Keratinocyte (primary cell): ENCODE results near the gene PFN2. TPM values are rescaled to one million over a fixed set of nuclear protein-coding genes. Genes with fewer than 3 reads are reported as not detected.

Source experiments
- DNase-seq: peaks from one replicate; pipeline ENCODE4 v3.0.0-alpha.2; 2011; ENCODE audit warnings: low read depth, missing footprints, low spot score
- FAIRE-seq: peaks from 2 replicates; lab custom pipeline; 2011; peaks lifted over from hg19 to GRCh38; lab: Jason Lieb, UNC
- H2AFZ ChIP-seq: 2 replicates; pipeline ENCODE4 v1.6.0; 2012; ENCODE audit warnings: low read length, control low read depth, inconsistent platforms; ENCODE audit not compliant: control insufficient read depth
- H3K27ac ChIP-seq: 2 replicates; pipeline ENCODE4 v1.5.1; 2011; ENCODE audit warnings: low read length; ENCODE audit not compliant: control insufficient read depth, insufficient read depth
- H3K27me3 ChIP-seq: 3 replicates; pipeline ENCODE4 v1.6.0; 2011; ENCODE audit warnings: low read length; ENCODE audit not compliant: control insufficient read depth, insufficient read depth; ENCODE audit errors: extremely low read depth
- H3K36me3 ChIP-seq, 2 experiments: 2 replicates in 1 of 2; 3 replicates in 1 of 2; pipeline ENCODE4 v1.5.1; 2011; ENCODE audit warnings: low read length in 2 of 2, mild to moderate bottlenecking in 1 of 2; ENCODE audit not compliant: control insufficient read depth in 2 of 2, insufficient read depth in 2 of 2; ENCODE audit errors: extremely low read depth in 1 of 2
- H3K4me1 ChIP-seq: 3 replicates; pipeline ENCODE4 v1.5.1; 2011; ENCODE audit warnings: low read length; ENCODE audit not compliant: control insufficient read depth, insufficient read depth; ENCODE audit errors: extremely low read depth
- H3K4me2 ChIP-seq: 3 replicates; pipeline ENCODE4 v1.6.0; 2011; ENCODE audit warnings: low read depth, low read length; ENCODE audit not compliant: control insufficient read depth, insufficient read depth; ENCODE audit errors: extremely low read depth
- H3K4me3 ChIP-seq, 3 experiments: fragments of 200-600 bp in 1 of 3; sonication (generic) in 1 of 3; 2 replicates in 2 of 3; 3 replicates in 1 of 3; pipeline ENCODE4 v1.5.1; 2011 to 2016; ENCODE audit warnings: low read length in 3 of 3, mild to moderate bottlenecking in 3 of 3, control low read depth in 2 of 3, inconsistent platforms in 1 of 3, low read depth in 1 of 3, mixed read lengths in 1 of 3, mixed run types in 1 of 3, moderate library complexity in 1 of 3; ENCODE audit not compliant: control insufficient read depth in 2 of 3, insufficient read depth in 2 of 3; ENCODE audit errors: extremely low read depth in 1 of 3
- H3K79me2 ChIP-seq: 2 replicates; pipeline ENCODE4 v1.6.0; 2012; ENCODE audit warnings: low read length; ENCODE audit not compliant: control insufficient read depth, insufficient read depth
- H3K9ac ChIP-seq: 3 replicates; pipeline ENCODE4 v1.6.0; 2011; ENCODE audit warnings: low read length; ENCODE audit not compliant: control insufficient read depth, insufficient read depth; ENCODE audit errors: extremely low read depth
- H3K9me1 ChIP-seq: 3 replicates; pipeline ENCODE4 v1.6.0; 2011; ENCODE audit warnings: low read length; ENCODE audit not compliant: control insufficient read depth, insufficient read depth; ENCODE audit errors: extremely low read depth
- H3K9me3 ChIP-seq: 2 replicates; pipeline ENCODE4 v1.5.1; 2012; ENCODE audit warnings: low read depth, low read length; ENCODE audit not compliant: control insufficient read depth
- H4K20me1 ChIP-seq: 3 replicates; pipeline ENCODE4 v1.6.0; 2011; ENCODE audit warnings: low read length; ENCODE audit not compliant: control insufficient read depth, insufficient read depth; ENCODE audit errors: extremely low read depth
- EZH2 ChIP-seq: IDR thresholded peaks from one replicate; pipeline ENCODE4 v1.6.1; 2012; ENCODE audit warnings: inconsistent platforms, mild to moderate bottlenecking, low read length, moderate library complexity
- dilution Hi-C: fragments of 300-500 bp; cut with MboI; formaldehyde crosslinking; loops from one replicate; pipeline ENCODE4 v1.7.0; 2020; ENCODE audit warnings: low sequenced_read_pairs; ENCODE audit not compliant: extremely low pct_ligation_motif_present
- polyA plus RNA-seq, 5 experiments: library from polyadenylated mRNA; depleted of rRNA in 3 of 5; stranded (reverse) in 3 of 5; stranded (forward) in 1 of 5; unstranded in 1 of 5; fragments of >200 nt; gene quantifications; 1 replicate in 1 of 5; 2 replicates in 3 of 5; 3 replicates in 1 of 5; pipeline versions ENCODE4 v1.2.1 to v1.2.3, GENCODE V29; 2011 to 2012; ENCODE audit warnings: missing spikeins in 2 of 5, low read depth in 1 of 5, low replicate concordance in 1 of 5
- TF ChIP-seq, protein P1 (sequence below), 3 experiments: IDR thresholded peaks in 1 of 3; conservative IDR thresholded peaks in 1 of 3; optimal IDR thresholded peaks in 1 of 3; 2 replicates in 2 of 3; 3 replicates in 1 of 3; pipeline versions ENCODE3 to v1.5.1; 2011; ENCODE audit warnings: low read length in 3 of 3, mild to moderate bottlenecking in 3 of 3, moderate library complexity in 2 of 3, control low read depth in 1 of 3, inconsistent platforms in 1 of 3; ENCODE audit not compliant: insufficient read depth in 2 of 3; ENCODE audit errors: extremely low read depth in 1 of 3

PFN2 gene
- polyA plus RNA-seq, 1 donor (not counting 4 experiments of a cell fraction or from before 2014, with no cell fraction given): 334 TPM

DNA sequence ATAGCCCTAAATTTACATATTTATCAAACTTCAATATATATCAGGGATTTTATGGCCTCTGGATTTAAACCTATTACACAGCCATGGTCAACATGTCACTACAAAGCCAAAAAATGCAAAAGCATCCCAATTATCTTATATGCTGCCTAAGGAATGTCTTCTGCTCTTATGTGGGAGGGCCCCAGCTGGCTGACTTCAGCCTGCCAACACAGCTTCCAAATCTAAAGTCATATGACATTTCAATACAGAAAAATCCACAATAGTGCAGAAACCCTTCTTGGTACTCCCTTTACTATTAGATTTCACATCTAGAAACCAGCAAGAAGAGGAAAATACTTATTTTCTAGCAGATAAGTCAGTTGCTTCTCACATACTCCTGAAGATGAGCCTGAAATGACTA, 6.4 kb downstream of the PFN2 start:
- H3K36me3 ChIP-seq: peaks cover 3 to 4% of the 10 kb centered on the region in 2 experiments

DNA sequence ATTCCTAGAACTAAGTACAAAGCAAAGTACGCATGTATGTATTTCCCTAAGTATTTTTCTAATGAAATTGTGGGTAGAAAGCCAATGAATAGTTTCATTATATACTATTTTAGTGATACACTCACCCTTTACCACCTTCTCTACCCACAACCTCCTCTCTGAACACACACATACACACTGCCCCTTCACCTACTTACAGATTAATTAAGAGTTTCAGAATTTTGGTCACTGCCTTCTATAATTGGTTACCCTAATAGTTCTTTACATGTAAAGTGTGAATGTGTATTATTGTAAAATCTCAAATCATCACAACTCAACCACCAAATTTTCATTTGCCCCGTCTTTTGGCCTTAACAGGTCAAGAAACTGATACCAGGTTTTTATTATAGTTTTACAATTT, 7.2 kb downstream of the PFN2 start:
- Histone ChIP-seq H2AFZ (no peak overlapping the region), H4K20me1 (no peaks in the 10 kb centered on the region), H3K79me2 (peaks cover 43% of the 10 kb centered on the region), H3K36me3 (peaks cover 3 to 4% of the 10 kb centered on the region in 2 experiments), H3K27me3 (no peaks in the 10 kb centered on the region), H3K9ac (no peak overlapping the region), H3K4me2 (no peak overlapping the region), H3K27ac (no peak overlapping the region), H3K4me3 (no peak overlapping the region), H3K4me1 (peaks cover 6% of the 10 kb centered on the region), H3K9me3 (no peaks in the 10 kb centered on the region), H3K9me1 (no peaks in the 10 kb centered on the region)
- dilution Hi-C loops: no loop called here
- TF ChIP-seq, protein P1, sequence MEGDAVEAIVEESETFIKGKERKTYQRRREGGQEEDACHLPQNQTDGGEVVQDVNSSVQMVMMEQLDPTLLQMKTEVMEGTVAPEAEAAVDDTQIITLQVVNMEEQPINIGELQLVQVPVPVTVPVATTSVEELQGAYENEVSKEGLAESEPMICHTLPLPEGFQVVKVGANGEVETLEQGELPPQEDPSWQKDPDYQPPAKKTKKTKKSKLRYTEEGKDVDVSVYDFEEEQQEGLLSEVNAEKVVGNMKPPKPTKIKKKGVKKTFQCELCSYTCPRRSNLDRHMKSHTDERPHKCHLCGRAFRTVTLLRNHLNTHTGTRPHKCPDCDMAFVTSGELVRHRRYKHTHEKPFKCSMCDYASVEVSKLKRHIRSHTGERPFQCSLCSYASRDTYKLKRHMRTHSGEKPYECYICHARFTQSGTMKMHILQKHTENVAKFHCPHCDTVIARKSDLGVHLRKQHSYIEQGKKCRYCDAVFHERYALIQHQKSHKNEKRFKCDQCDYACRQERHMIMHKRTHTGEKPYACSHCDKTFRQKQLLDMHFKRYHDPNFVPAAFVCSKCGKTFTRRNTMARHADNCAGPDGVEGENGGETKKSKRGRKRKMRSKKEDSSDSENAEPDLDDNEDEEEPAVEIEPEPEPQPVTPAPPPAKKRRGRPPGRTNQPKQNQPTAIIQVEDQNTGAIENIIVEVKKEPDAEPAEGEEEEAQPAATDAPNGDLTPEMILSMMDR (optimal IDR thresholded peaks at IDR 0.05 in 1 of 3, IDR thresholded peaks at IDR 0.05 in 1 of 3, conservative IDR thresholded peaks at IDR 0.05 in 1 of 3; ENCODE audit: extremely low read depth in 1 of 3, insufficient read depth in 2 of 3, low read length in 3 of 3): no peak
- no peak for TF ChIP-seq EZH2
- FAIRE-seq (no peak), DNase-seq (no peak)

More for the DNA sequence above, 6.4 kb downstream of the PFN2 start:
- FAIRE-seq: no peak
- no peaks in the 10 kb centered on the region for H3K9me1 ChIP-seq
- H3K79me2 ChIP-seq: peaks cover 51% of the 10 kb centered on the region
- H3K9me3 ChIP-seq: no peaks in the 10 kb centered on the region
- no peak for DNase-seq
- dilution Hi-C loops: no loop called here
- no peak overlapping the region for H3K9ac ChIP-seq
- no peak overlapping the region for H2AFZ ChIP-seq
- TF ChIP-seq, protein P1 (optimal IDR thresholded peaks at IDR 0.05 in 1 of 3, IDR thresholded peaks at IDR 0.05 in 1 of 3, conservative IDR thresholded peaks at IDR 0.05 in 1 of 3; ENCODE audit: extremely low read depth in 1 of 3, insufficient read depth in 2 of 3, low read length in 3 of 3): no peak
- TF ChIP-seq EZH2: no peak
- H3K27ac ChIP-seq: no peak overlapping the region
- no peaks in the 10 kb centered on the region for H4K20me1 ChIP-seq
- no peak overlapping the region for H3K4me2 ChIP-seq
- H3K4me3 ChIP-seq: no peak overlapping the region
- no peaks in the 10 kb centered on the region for H3K27me3 ChIP-seq
- H3K4me1 ChIP-seq: peaks cover 9% of the 10 kb centered on the region
